SH-SY5Y (cell line): ENCODE data around the gene RALBP1.

Experiments used
- GATA2 ChIP-seq: IDR thresholded peaks from 2 replicates; pipeline ENCODE4 v1.6.1; 2011; ENCODE audit warnings: mild to moderate bottlenecking, low read depth, low read length
- GATA3 ChIP-seq: IDR thresholded peaks from 2 replicates; pipeline ENCODE4 v1.6.1; 2011; ENCODE audit warnings: low read depth, mild to moderate bottlenecking, low read length, moderate library complexity

RALBP1 gene

GRCh38 chr18:9477509-9477908, 2.2 kb downstream of the RALBP1 start:
- TF ChIP-seq GATA3 (no peak), GATA2 (no peak)

GRCh38 chr18:9478545-9478944, 3.2 kb downstream of the RALBP1 start:
- TF ChIP-seq GATA3 (no peak), GATA2 (no peak)

GRCh38 chr18:9482790-9483189, 7.5 kb downstream of the RALBP1 start:
- no peak for TF ChIP-seq GATA3
- TF ChIP-seq GATA2: no peak

- no peak for TF ChIP-seq GATA3
- no peak for TF ChIP-seq GATA2
These were observed 8.2 kb downstream of the RALBP1 start for GRCh38 chr18:9483526-9483925.

- no peak for TF ChIP-seq GATA3
- no peak for TF ChIP-seq GATA2
These were observed 13.2 kb downstream of the RALBP1 start for GRCh38 chr18:9488538-9488937.

- no peak for TF ChIP-seq GATA2
- TF ChIP-seq GATA3: no peak
These were observed 19.5 kb downstream of the RALBP1 start for GRCh38 chr18:9494778-9495331.

- TF ChIP-seq GATA2 (no peak), GATA3 (no peak)
These were observed 20.2 kb downstream of the RALBP1 start for GRCh38 chr18:9495465-9495864.

GRCh38 chr18:9495916-9496705, 20.8 kb downstream of the RALBP1 start:
- TF ChIP-seq GATA3: peak; percentile 70
- peak; percentile 72 for TF ChIP-seq GATA2

GRCh38 chr18:9506046-9506792, 30.9 kb downstream of the RALBP1 start:
- TF ChIP-seq GATA2 (no peak), GATA3 (no peak)

- TF ChIP-seq GATA2 (no peak), GATA3 (no peak)
These were observed 32.3 kb downstream of the RALBP1 start for GRCh38 chr18:9507565-9508088.

- no peak for TF ChIP-seq GATA3
These were observed 33.2 kb downstream of the RALBP1 start for GRCh38 chr18:9508446-9509025.

GRCh38 chr18:9513971-9514512, 38.7 kb downstream of the RALBP1 start:
- TF ChIP-seq GATA2 (no peak), GATA3 (no peak)

GRCh38 chr18:9516437-9517064, 41.2 kb downstream of the RALBP1 start:
- no peak for TF ChIP-seq GATA2
- no peak for TF ChIP-seq GATA3
